Fibroblast of skin of right quadriceps (primary cell): Measurements from ENCODE around the gene SF3B4.
"Not testable (repeated sequence)": the region's sequence is repeated elsewhere in the genome, so short reads cannot be mapped to it uniquely, and the experiment has no call there.

Source experiments
- DNase-seq: peaks from one replicate; pipeline ENCODE4 v3.0.0-alpha.2; 2013

The SF3B4 gene

DNA sequence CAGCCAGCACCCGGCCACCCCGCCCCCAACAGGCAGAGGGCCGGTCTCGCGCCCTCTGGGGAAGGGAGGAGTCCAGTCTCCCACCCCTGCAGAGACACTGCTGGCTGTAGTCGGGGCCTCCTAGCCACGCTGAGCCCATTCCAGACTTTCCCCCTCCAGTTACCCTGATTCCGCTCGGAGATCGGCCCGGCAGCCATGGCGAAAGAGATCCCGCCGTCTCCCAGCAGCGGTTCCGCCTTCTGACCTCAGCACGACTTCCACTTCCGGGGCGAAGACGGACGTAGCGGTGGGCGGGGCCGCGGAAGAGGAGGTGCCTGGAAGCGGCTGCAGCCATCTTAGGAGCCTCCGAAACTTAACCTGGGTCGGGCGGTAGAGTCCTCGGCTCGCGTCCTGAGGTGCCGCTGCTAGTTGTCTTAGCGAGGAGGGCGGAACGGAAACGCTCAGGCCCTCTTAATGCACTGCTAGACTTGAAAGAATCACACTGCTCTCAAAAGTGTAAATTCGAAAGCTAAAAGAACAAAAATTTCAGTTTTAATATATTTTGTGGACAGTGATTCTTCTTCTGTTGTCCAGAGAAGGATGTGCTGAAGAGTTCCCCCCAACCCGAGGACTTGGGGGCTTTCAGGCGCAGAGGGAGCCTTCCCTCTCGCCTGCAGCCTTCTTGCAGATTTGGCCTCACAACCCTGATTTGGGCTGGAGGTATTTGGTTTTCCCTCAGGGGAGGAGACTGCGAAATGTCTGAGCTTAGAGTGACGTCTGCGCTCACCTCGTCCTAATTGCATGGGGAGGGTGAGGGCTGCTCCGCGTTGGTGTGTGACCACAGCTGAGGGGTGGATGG, at the start of gene SF3B4:
Gene SF3B4 (minus strand): TSS at position 241 of the 838 bp plus-strand sequence. CDS start 44 bp downstream, at position 197.
- peak; percentile 91 for DNase-seq

GRCh38 chr1:149977345-149977744, 49.7 kb upstream of the SF3B4 start:
- no peak for DNase-seq

- no peak for DNase-seq
Observed at GRCh38 chr1:149972547-149972946, 44.9 kb upstream of the SF3B4 start.

DNA sequence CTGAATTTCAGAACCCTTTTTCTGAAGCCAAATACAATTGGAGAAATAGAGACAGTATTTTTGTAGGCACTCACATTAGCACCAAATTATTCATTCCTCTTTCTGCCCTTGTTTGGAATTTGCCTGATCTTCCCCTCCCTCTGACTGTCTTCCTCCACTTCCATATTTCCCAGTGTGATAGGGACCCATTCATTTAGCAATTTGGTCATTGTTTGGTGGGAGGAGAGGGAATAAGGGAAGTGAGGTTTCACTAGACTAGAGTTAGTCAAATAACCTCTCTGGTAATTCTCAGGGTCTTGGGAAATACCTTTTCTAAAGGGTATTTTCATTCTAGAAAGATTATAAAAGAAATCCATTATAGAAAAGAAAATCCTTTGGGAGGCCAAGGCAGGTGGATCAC, 40.0 kb upstream of the SF3B4 start:
- no peak for DNase-seq

- DNase-seq = no peak
Observed at GRCh38 chr1:149967041-149967440, 39.4 kb upstream of the SF3B4 start.

DNA sequence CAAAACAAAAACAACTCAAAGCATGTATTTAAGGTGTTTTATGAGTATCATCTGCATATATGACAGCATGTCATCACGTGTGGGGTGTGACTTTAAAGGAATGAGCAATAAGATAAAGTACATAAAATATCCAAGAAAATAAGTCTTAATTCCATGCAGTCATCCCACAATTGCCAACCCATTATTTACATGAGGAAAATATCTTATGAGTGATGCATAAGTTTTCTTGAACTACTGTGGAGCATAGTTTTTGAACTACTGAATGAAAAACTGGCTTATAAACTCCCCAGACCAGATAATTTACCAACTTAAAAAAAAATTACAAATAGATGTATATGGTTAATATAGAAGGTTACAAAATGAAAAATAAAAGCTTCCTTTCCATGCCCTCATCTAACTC, 38.8 kb upstream of the SF3B4 start:
- DNase-seq = no peak

DNA sequence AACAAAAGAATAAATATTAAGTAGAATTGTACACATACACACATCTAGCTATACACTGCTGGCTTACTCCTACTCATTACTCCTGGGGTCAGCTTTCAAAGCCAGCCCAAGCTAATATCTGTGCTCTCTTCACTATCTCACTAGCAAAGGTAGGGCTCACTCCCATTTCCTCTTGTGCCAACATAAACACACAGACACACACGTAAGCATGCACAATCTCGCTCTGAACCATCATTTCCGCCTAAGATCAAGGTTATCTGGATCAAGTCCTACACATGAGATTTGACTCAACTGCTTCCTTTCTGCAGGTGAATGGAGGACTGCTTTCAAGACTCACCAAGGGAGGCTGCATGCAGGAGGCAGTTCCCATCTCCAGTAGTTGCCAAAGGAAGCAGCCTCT, 37.8 kb upstream of the SF3B4 start:
- no peak for DNase-seq

DNA sequence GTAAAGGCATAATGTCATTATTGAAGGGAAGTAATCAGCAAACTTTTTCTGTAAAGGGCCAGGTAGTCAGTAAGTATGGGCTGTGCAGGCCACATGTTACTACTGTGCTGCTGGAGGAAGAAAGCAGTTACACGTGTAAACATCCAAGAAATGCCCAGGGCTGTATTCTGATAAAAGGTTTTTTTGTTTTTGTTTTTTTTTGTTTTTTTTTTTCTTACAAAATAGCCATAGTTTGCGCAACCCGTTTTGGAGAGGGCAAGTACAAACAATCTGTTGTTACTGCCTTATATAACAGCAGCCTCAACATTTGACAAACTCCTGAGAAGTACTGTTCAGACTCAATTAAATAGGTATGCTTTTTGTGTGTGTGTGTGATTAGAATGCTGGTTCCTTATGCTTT, 35.8 kb upstream of the SF3B4 start:
- no peak for DNase-seq

DNA sequence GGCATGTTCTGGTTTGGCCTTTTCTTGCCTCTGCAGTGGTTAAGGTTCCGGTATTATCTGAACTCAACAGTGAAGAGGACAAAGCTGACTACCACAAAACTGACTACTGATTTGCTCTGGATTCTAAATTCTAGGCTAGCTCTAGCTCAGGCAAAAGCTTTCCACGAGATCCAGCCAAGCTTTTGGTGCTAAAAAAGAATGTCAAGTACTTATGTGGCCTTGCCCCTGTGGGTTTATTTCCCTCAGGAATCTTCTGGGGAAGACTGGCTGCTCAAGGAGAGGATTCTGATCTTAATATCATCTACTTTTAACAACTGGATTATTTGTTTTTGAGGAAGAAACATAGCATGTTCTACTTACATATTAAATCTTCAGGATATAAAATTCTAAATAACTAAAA, 35.1 kb upstream of the SF3B4 start:
- no peak for DNase-seq

GRCh38 chr1:149962039-149962647, 34.5 kb upstream of the SF3B4 start:
- peak; percentile 74 for DNase-seq

DNA sequence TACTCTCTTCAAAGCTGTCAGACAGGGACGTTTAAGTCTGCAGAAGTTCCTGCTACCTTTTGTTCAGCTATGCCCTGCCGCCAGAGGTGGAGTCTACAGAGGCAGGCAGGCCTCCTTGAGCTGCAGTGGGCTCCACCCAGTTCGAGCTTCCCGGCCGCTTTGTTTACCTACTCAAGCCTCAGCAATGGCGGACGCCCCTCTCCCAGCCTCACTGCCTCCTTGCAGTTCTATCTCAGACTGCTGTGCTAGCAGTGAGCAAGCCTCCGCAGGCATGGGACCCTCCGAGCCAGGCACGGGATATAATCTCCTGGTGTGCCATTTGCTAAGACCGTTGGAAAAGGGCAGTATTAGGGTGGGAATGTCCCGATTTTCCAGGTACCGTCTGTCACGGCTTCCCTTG, 29.9 kb upstream of the SF3B4 start:
- DNase-seq = not testable (repeated sequence)

- DNase-seq = no peak
Observed at GRCh38 chr1:149949911-149950310, 22.3 kb upstream of the SF3B4 start.

GRCh38 chr1:149945206-149945605, 17.6 kb upstream of the SF3B4 start:
- DNase-seq = no peak

GRCh38 chr1:149942885-149943284, 15.3 kb upstream of the SF3B4 start:
- DNase-seq = no peak

- peak; percentile 20 for DNase-seq
Observed at GRCh38 chr1:149942207-149942606, 14.6 kb upstream of the SF3B4 start.

GRCh38 chr1:149940427-149940826, 12.8 kb upstream of the SF3B4 start:
- no peak for DNase-seq

DNA sequence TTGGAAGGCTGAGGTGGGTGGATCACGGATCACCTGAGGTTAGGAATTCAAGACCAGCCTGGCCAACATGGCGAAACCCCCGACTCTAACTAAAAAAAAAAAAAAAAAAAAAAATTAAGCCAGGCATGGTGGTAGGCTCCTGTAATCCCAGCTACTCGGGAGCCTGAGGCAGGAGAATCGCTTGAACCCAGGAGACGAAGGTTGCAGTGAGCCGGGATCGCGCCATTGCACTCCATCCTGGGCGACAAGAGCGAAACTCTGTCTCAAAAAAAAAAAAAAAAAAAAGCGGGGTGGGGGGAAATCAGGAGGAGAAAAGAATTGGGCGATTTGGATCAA, 11.0 kb upstream of the SF3B4 start:
- not testable (repeated sequence) for DNase-seq

GRCh38 chr1:149937759-149938158, 10.2 kb upstream of the SF3B4 start:
- no peak for DNase-seq

- DNase-seq = peak; percentile 39
Observed at GRCh38 chr1:149936992-149937705, 9.5 kb upstream of the SF3B4 start.

GRCh38 chr1:149936170-149936991, 8.8 kb upstream of the SF3B4 start, which contains the start of gene MTMR11:
TSS of gene MTMR11 (minus strand) at chr1:149936879. CDS start at chr1:149936647, 232 bp downstream.
- peak; percentile 43 for DNase-seq

DNA sequence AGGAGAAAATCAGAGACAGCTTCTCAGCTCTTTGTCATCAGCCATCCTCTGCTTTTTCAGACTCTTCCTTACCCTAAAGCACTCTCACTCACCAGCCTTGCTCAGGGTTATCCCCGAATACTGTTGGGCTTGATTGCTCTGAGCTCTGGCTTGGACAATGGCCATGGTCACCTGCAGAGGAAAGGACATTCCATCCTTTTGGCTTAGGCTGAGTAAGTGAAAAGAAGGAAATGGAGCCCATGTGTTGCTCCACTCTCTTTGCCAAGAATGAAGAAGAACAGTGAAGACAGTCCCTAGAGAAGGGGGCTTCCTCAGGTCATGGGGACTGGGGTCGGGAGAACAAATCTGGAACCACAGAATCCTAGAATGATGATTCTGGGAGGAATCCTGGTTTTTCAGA, 6.8 kb upstream of the SF3B4 start:
- no peak for DNase-seq

GRCh38 chr1:149933208-149933607, 5.6 kb upstream of the SF3B4 start:
- no peak for DNase-seq

DNA sequence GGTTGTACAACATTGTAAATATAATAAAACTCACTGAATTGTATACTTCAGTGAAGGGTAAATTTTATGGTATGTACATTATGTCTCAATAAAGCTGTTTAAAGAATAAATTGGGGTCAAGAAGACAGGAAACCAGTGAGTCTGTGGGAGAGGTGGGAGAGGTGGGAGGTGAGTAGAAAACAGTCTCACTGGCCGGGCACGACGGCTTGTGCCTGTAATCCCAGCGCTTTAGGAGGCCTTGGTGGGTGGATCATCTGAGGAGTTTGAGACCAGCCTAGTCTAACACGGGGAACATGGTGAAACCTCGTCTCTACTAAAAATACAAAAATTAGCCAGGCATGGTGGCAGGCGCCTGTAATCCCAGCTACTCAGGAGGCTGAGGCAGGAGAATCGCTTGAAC, 4.9 kb upstream of the SF3B4 start:
- no peak for DNase-seq
